HG03175 (cell line): ENCODE results near the gene BANP.
"Not testable (repeated sequence)": the region's sequence is repeated elsewhere in the genome, so short reads cannot be mapped to it uniquely, and the experiment has no call there.

Experiments
- ATAC-seq: cut with Tn5 transposase; IDR thresholded peaks from one replicate; pipeline ENCODE4 v1.9.1; 2021; ENCODE audit warnings: mild to moderate bottlenecking, moderate library complexity; ENCODE audit not compliant: unreplicated experiment

The BANP gene

GRCh38 chr16:87965417-87965816 is 14.2 kb downstream of the BANP start:
- no peak for ATAC-seq

GRCh38 chr16:87966064-87966645 is 14.9 kb downstream of the BANP start:
- ATAC-seq = no peak

GRCh38 chr16:87966685-87967185 is 15.5 kb downstream of the BANP start:
- no peak for ATAC-seq

- no peak for ATAC-seq
These were observed 17.3 kb downstream of the BANP start for GRCh38 chr16:87968541-87968940.

- no peak for ATAC-seq
These were observed 19.0 kb downstream of the BANP start for GRCh38 chr16:87970186-87970585.

GRCh38 chr16:87971933-87972332 is 20.7 kb downstream of the BANP start:
- ATAC-seq = no peak

- ATAC-seq = no peak
These were observed 22.5 kb downstream of the BANP start for GRCh38 chr16:87973717-87974116.

GRCh38 chr16:87974178-87974577 is 22.9 kb downstream of the BANP start:
- no peak for ATAC-seq

- no peak for ATAC-seq
These were observed 25.4 kb downstream of the BANP start for GRCh38 chr16:87976665-87977064.

- ATAC-seq = no peak
These were observed 26.9 kb downstream of the BANP start for GRCh38 chr16:87978127-87978526.

- no peak for ATAC-seq
These were observed 28.1 kb downstream of the BANP start for GRCh38 chr16:87979352-87979751.

- not testable (repeated sequence) for ATAC-seq
These were observed 28.8 kb downstream of the BANP start for GRCh38 chr16:87979911-87980630.

- ATAC-seq = not testable (repeated sequence)
These were observed 30.1 kb downstream of the BANP start for GRCh38 chr16:87981376-87981775.

GRCh38 chr16:87982581-87983041 is 31.4 kb downstream of the BANP start:
- no peak for ATAC-seq

- not testable (repeated sequence) for ATAC-seq
These were observed 32.0 kb downstream of the BANP start for GRCh38 chr16:87983072-87983736.

- not testable (repeated sequence) for ATAC-seq
These were observed 32.5 kb downstream of the BANP start for GRCh38 chr16:87983737-87984097.

GRCh38 chr16:87984180-87984579 is 32.9 kb downstream of the BANP start:
- not testable (repeated sequence) for ATAC-seq

- no peak for ATAC-seq
These were observed 33.5 kb downstream of the BANP start for GRCh38 chr16:87984632-87985267.

GRCh38 chr16:87985493-87985892 is 34.3 kb downstream of the BANP start:
- not testable (repeated sequence) for ATAC-seq

GRCh38 chr16:87986361-87986849 is 35.2 kb downstream of the BANP start:
- not testable (repeated sequence) for ATAC-seq

- not testable (repeated sequence) for ATAC-seq
These were observed 37.4 kb downstream of the BANP start for GRCh38 chr16:87988596-87988995.
